Thymus (tissue), 11 donors: ENCODE data around the gene IGF2BP2. TPM values are rescaled to one million over a fixed set of nuclear protein-coding genes. Genes with fewer than 3 reads are reported as not detected.

Experiments used
- DNase-seq, 9 donors: peaks; one replicate each; pipeline ENCODE4 v3.0.0-alpha.2; 2013; ENCODE audit warnings: low spot score in 9 of 9, low read depth in 6 of 9, missing footprints in 1 of 9
- H3K27ac ChIP-seq, 2 donors: one replicate each; pipeline ENCODE4 v1.5.1; 2013; ENCODE audit warnings: control low read depth in 1 of 2, low read depth in 1 of 2, low read length in 1 of 2, mild to moderate bottlenecking in 1 of 2, moderate library complexity in 1 of 2
- H3K27me3 ChIP-seq, 2 donors: one replicate each; pipeline ENCODE4 v1.5.1; 2013; ENCODE audit warnings: low read length in 1 of 2; ENCODE audit not compliant: control insufficient read depth in 2 of 2, insufficient read depth in 1 of 2
- H3K36me3 ChIP-seq, 2 donors: one replicate each; pipeline ENCODE4 v1.5.1; 2013; ENCODE audit warnings: low read length in 1 of 2, mild to moderate bottlenecking in 1 of 2, moderate library complexity in 1 of 2; ENCODE audit not compliant: control insufficient read depth in 2 of 2, insufficient read depth in 2 of 2
- H3K4me1 ChIP-seq, 2 donors: one replicate each; pipeline ENCODE4 v1.5.1; 2013; ENCODE audit warnings: low read length in 2 of 2; ENCODE audit not compliant: control insufficient read depth in 2 of 2, insufficient read depth in 2 of 2
- H3K4me3 ChIP-seq, 2 donors: one replicate each; pipeline ENCODE4 v1.5.1; 2013; ENCODE audit warnings: low read length in 2 of 2, control low read depth in 1 of 2, mild to moderate bottlenecking in 1 of 2
- H3K9me3 ChIP-seq, 2 donors: one replicate each; pipeline ENCODE4 v1.5.1; 2013; ENCODE audit warnings: low read length in 1 of 2, mild to moderate bottlenecking in 1 of 2; ENCODE audit not compliant: control insufficient read depth in 2 of 2, insufficient read depth in 1 of 2
- WGBS: extraction: QIAGEN DNeasy Blood & Tissue Kit; methylation state at CpG from one replicate; pipeline ENCODE4 v1.1.7; 2013; 5-methylcytosine and 5-hydroxymethylcytosine counted together
- polyA plus RNA-seq: library from polyadenylated mRNA; stranded (reverse); fragments of 200-250 nt; gene quantifications from one replicate; pipeline ENCODE4 v1.2.3, GENCODE V29; 2013
- total RNA-seq: library from RNA; stranded (reverse); fragments of 120-200 nt; gene quantifications from one replicate; pipeline ENCODE4 v1.2.4, GENCODE V29; 2013
- donor health status: healthy.

IGF2BP2 gene
- total and polyA plus RNA-seq, 2 donors = 2.0 to 12.1 TPM

GRCh38 chr3:185764980-185765370 is 59.9 kb downstream of the IGF2BP2 start:
- no peak overlapping the region for H3K27ac ChIP-seq
- DNase-seq = no peak

GRCh38 chr3:185764163-185764979 is 60.5 kb downstream of the IGF2BP2 start:
- Histone ChIP-seq H3K27ac (no peak overlapping the region), H3K27me3 (no peaks in the 10 kb centered on the region), H3K4me1 (peaks cover 4 to 20% of the 10 kb centered on the region in 2 donors), H3K36me3 (no peaks in the 10 kb centered on the region), H3K4me3 (no peak overlapping the region), H3K9me3 (no peaks in the 10 kb centered on the region)
- no peak for DNase-seq
- WGBS = 68% methylated on average over 6 of the region's 6 CpGs

More at GRCh38 chr3:185764980-185765370, 59.9 kb downstream of the IGF2BP2 start:
- H3K4me3 ChIP-seq = no peak overlapping the region
- no peaks in the 10 kb centered on the region for H3K36me3 ChIP-seq
- no peaks in the 10 kb centered on the region for H3K27me3 ChIP-seq
- WGBS = 24% methylated on average over 3 of the region's 3 CpGs
- H3K9me3 ChIP-seq = no peaks in the 10 kb centered on the region
- peaks cover 4 to 20% of the 10 kb centered on the region in 2 donors for H3K4me1 ChIP-seq

GRCh38 chr3:185763347-185764005 is 61.4 kb downstream of the IGF2BP2 start:
- peak in 4 of 9 donors; percentile 17 to 59 (median 24) for DNase-seq
- Histone ChIP-seq H3K36me3 (no peaks in the 10 kb centered on the region), H3K4me1 (peaks cover 4 to 20% of the 10 kb centered on the region in 2 donors), H3K4me3 (no peak overlapping the region), H3K27me3 (no peaks in the 10 kb centered on the region), H3K9me3 (no peaks in the 10 kb centered on the region), H3K27ac (no peak overlapping the region)
- 27% methylated on average over 4 of the region's 4 CpGs for WGBS

- no peak for DNase-seq
- H3K4me1 ChIP-seq = peaks cover 4 to 20% of the 10 kb centered on the region in 2 donors
- H3K27ac ChIP-seq = no peak overlapping the region
Measured at GRCh38 chr3:185760550-185760949, 64.3 kb downstream of the IGF2BP2 start.

GRCh38 chr3:185760088-185760487 is 64.8 kb downstream of the IGF2BP2 start:
- peaks cover 4 to 16% of the 10 kb centered on the region in 2 donors for H3K4me1 ChIP-seq
- DNase-seq = no peak
- H3K9me3 ChIP-seq = peaks cover under 1 to 5% of the 10 kb centered on the region in 2 donors
- no peaks in the 10 kb centered on the region for H3K27me3 ChIP-seq
- no peak overlapping the region for H3K4me3 ChIP-seq
- H3K36me3 ChIP-seq = no peaks in the 10 kb centered on the region
- no peak overlapping the region for H3K27ac ChIP-seq
- 90% methylated on average over 2 of the region's 2 CpGs for WGBS

More at GRCh38 chr3:185760550-185760949, 64.3 kb downstream of the IGF2BP2 start:
- WGBS = 76% methylated on average over 5 of the region's 5 CpGs
- H3K36me3 ChIP-seq = no peaks in the 10 kb centered on the region
- peaks cover 0 to under 1% of the 10 kb centered on the region in 2 donors for H3K9me3 ChIP-seq
- no peaks in the 10 kb centered on the region for H3K27me3 ChIP-seq
- no peak overlapping the region for H3K4me3 ChIP-seq

GRCh38 chr3:185759512-185759911 is 65.3 kb downstream of the IGF2BP2 start:
- no peak overlapping the region for H3K4me3 ChIP-seq

GRCh38 chr3:185758912-185759311 is 65.9 kb downstream of the IGF2BP2 start:
- 85% methylated on average over 1 of the region's 1 CpG for WGBS
- no peak overlapping the region for H3K4me3 ChIP-seq
- no peaks in the 10 kb centered on the region for H3K36me3 ChIP-seq
- no peaks in the 10 kb centered on the region for H3K27me3 ChIP-seq
- no peak for DNase-seq
- H3K9me3 ChIP-seq = peaks cover 1 to 7% of the 10 kb centered on the region in 2 donors
- H3K27ac ChIP-seq = no peak overlapping the region
- H3K4me1 ChIP-seq = peaks cover 0 to 6% of the 10 kb centered on the region in 2 donors

More at GRCh38 chr3:185759512-185759911, 65.3 kb downstream of the IGF2BP2 start:
- Histone ChIP-seq H3K27ac (no peak overlapping the region), H3K9me3 (peaks cover 1 to 7% of the 10 kb centered on the region in 2 donors), H3K36me3 (no peaks in the 10 kb centered on the region), H3K4me1 (peaks cover 4 to 11% of the 10 kb centered on the region in 2 donors), H3K27me3 (no peaks in the 10 kb centered on the region)
- WGBS = 97% methylated on average over 6 of the region's 6 CpGs
- no peak for DNase-seq

GRCh38 chr3:185757176-185757575 is 67.7 kb downstream of the IGF2BP2 start:
- DNase-seq = no peak
- Histone ChIP-seq H3K36me3 (no peaks in the 10 kb centered on the region), H3K27ac (no peak overlapping the region), H3K27me3 (no peaks in the 10 kb centered on the region), H3K9me3 (peaks cover 1 to 7% of the 10 kb centered on the region in 2 donors), H3K4me1 (no peaks in the 10 kb centered on the region), H3K4me3 (no peak overlapping the region)
- 94% methylated on average over 2 of the region's 2 CpGs for WGBS

GRCh38 chr3:185756477-185756876 is 68.4 kb downstream of the IGF2BP2 start:
- Histone ChIP-seq H3K27ac (no peak overlapping the region), H3K4me3 (no peak overlapping the region), H3K36me3 (no peaks in the 10 kb centered on the region), H3K4me1 (no peaks in the 10 kb centered on the region), H3K27me3 (no peaks in the 10 kb centered on the region), H3K9me3 (peaks cover 1 to 7% of the 10 kb centered on the region in 2 donors)
- no peak for DNase-seq
- WGBS = 96% methylated on average over 4 of the region's 4 CpGs
